ENCODE measurements around the gene SCYGR2. TPM values are rescaled to one million over a fixed set of nuclear protein-coding genes. Genes with fewer than 3 reads are reported as not detected.

SCYGR2 gene
- polyA plus RNA-seq, 4 donors, result not detected

- no peak for DNase-seq
- no peak for FAIRE-seq
- H3K4me1 ChIP-seq (ENCODE audit: control insufficient read depth in 3 of 3, insufficient read depth in 2 of 3, low read depth in 1 of 3, low read length in 2 of 3), result no peaks in the 10 kb centered on the region
- no peaks in the 10 kb centered on the region for H3K36me3 ChIP-seq (ENCODE audit: control insufficient read depth in 3 of 3, insufficient read depth in 2 of 3, low read depth in 1 of 3, low read length in 3 of 3)
- H3K4me3 ChIP-seq (ENCODE audit: low read depth in 1 of 3, low read length in 3 of 3), result no peak overlapping the region
- no peaks in the 10 kb centered on the region for H3K27me3 ChIP-seq (ENCODE audit: control insufficient read depth in 3 of 3, insufficient read depth in 3 of 3, low read length in 3 of 3)
- no peak overlapping the region for H3K27ac ChIP-seq (ENCODE audit: low read depth in 1 of 3, low read length in 2 of 3)
- 19 to 56% (median 30%) methylated on average over 3 of the region's 3 CpGs for WGBS, 3 donors
- H3K9me3 ChIP-seq (ENCODE audit: control insufficient read depth in 2 of 2, insufficient read depth in 1 of 2, low read depth in 1 of 2, low read length in 1 of 2), result no peaks in the 10 kb centered on the region
These were observed 3.7 kb downstream of the SCYGR2 start for GRCh38 chr2:227602358-227602757.

DNA sequence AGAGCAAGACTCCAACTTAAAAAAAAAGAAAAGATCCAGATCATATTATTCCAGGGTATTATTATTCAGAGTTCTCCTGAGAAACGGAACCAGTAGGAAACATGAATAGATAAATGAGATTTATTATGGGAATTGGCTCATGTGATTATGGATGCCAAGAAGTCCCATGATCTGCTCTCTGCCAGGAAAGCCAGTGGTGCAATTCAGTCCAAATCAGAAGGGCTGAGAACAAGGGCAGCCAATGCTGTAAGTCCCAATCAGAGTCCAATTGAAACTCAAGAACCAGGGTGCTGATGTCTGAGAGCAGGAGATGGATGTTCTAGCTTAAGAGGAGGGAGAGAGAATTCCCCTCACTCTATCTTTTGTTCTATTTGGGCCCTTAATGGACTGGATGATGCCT, 7.8 kb downstream of the SCYGR2 start:
- no peak overlapping the region for H3K27ac ChIP-seq (ENCODE audit: low read depth in 1 of 3, low read length in 2 of 3)
- FAIRE-seq, result no peak
- H3K4me3 ChIP-seq (ENCODE audit: low read depth in 1 of 3, low read length in 3 of 3), result no peak overlapping the region
- no peaks in the 10 kb centered on the region for H3K4me1 ChIP-seq (ENCODE audit: control insufficient read depth in 3 of 3, insufficient read depth in 2 of 3, low read depth in 1 of 3, low read length in 2 of 3)
- no peaks in the 10 kb centered on the region for H3K36me3 ChIP-seq (ENCODE audit: control insufficient read depth in 3 of 3, insufficient read depth in 2 of 3, low read depth in 1 of 3, low read length in 3 of 3)
- no peaks in the 10 kb centered on the region for H3K27me3 ChIP-seq (ENCODE audit: control insufficient read depth in 3 of 3, insufficient read depth in 3 of 3, low read length in 3 of 3)
- DNase-seq, result peak in 1 of 2 donors; percentile 28
- 81 to 100% (median 96%) methylated on average over 1 of the region's 1 CpG for WGBS, 3 donors
- H3K9me3 ChIP-seq (ENCODE audit: control insufficient read depth in 2 of 2, insufficient read depth in 1 of 2, low read depth in 1 of 2, low read length in 1 of 2), result no peaks in the 10 kb centered on the region

DNA sequence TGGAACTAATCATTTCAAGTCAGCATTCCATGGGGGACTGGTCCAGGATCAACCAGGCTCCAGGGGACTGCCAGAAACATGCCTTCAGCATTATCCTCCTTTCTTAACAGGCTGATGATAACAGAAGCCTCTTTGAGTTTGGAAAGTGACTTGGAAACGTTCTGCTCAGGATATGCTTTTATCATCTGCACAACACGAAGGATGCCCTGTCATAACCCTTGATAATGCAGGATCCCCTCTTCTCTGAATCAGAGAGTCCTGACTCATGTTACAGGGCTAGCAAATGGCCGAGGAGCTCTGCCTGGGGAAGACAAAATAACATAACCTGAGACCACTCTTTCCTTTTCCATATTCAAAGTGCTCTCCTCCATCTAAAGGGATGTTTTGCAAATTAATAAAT, 9.2 kb downstream of the SCYGR2 start:
- DNase-seq (no peak), FAIRE-seq (no peak)
- Histone ChIP-seq H3K36me3 (ENCODE audit: control insufficient read depth in 3 of 3, insufficient read depth in 2 of 3, low read depth in 1 of 3, low read length in 3 of 3) (no peaks in the 10 kb centered on the region), H3K27me3 (ENCODE audit: control insufficient read depth in 3 of 3, insufficient read depth in 3 of 3, low read length in 3 of 3) (peaks cover 0 to 3% (median 0%) of the 10 kb centered on the region in 3 donors), H3K9me3 (ENCODE audit: control insufficient read depth in 2 of 2, insufficient read depth in 1 of 2, low read depth in 1 of 2, low read length in 1 of 2) (no peaks in the 10 kb centered on the region), H3K27ac (ENCODE audit: low read depth in 1 of 3, low read length in 2 of 3) (no peak overlapping the region), H3K4me1 (ENCODE audit: control insufficient read depth in 3 of 3, insufficient read depth in 2 of 3, low read depth in 1 of 3, low read length in 2 of 3) (no peaks in the 10 kb centered on the region), H3K4me3 (ENCODE audit: low read depth in 1 of 3, low read length in 3 of 3) (no peak overlapping the region)
- 57 to 80% (median 67%) methylated on average over 3 of the region's 3 CpGs for WGBS, 3 donors

GRCh38 chr2:227608561-227609338, 10.1 kb downstream of the SCYGR2 start:
- FAIRE-seq (no peak), DNase-seq (peak in 1 of 2 donors; percentile 32)
- Histone ChIP-seq H3K4me1 (ENCODE audit: control insufficient read depth in 3 of 3, insufficient read depth in 2 of 3, low read depth in 1 of 3, low read length in 2 of 3) (no peaks in the 10 kb centered on the region), H3K9me3 (ENCODE audit: control insufficient read depth in 2 of 2, insufficient read depth in 1 of 2, low read depth in 1 of 2, low read length in 1 of 2) (no peaks in the 10 kb centered on the region), H3K36me3 (ENCODE audit: control insufficient read depth in 3 of 3, insufficient read depth in 2 of 3, low read depth in 1 of 3, low read length in 3 of 3) (no peaks in the 10 kb centered on the region), H3K27me3 (ENCODE audit: control insufficient read depth in 3 of 3, insufficient read depth in 3 of 3, low read length in 3 of 3) (peaks cover 0 to 3% (median 0%) of the 10 kb centered on the region in 3 donors), H3K27ac (ENCODE audit: low read depth in 1 of 3, low read length in 2 of 3) (no peak overlapping the region), H3K4me3 (ENCODE audit: low read depth in 1 of 3, low read length in 3 of 3) (no peak overlapping the region)
- WGBS, 3 donors, result 61 to 79% (median 71%) methylated on average over 10 to 16 of the region's 16 CpGs

GRCh38 chr2:227610123-227610522, 11.4 kb downstream of the SCYGR2 start:
- Histone ChIP-seq H3K27me3 (ENCODE audit: control insufficient read depth in 3 of 3, insufficient read depth in 3 of 3, low read length in 3 of 3) (peaks cover 0 to 3% (median 0%) of the 10 kb centered on the region in 3 donors), H3K36me3 (ENCODE audit: control insufficient read depth in 3 of 3, insufficient read depth in 2 of 3, low read depth in 1 of 3, low read length in 3 of 3) (no peaks in the 10 kb centered on the region), H3K4me3 (ENCODE audit: low read depth in 1 of 3, low read length in 3 of 3) (no peak overlapping the region), H3K4me1 (ENCODE audit: control insufficient read depth in 3 of 3, insufficient read depth in 2 of 3, low read depth in 1 of 3, low read length in 2 of 3) (no peaks in the 10 kb centered on the region), H3K27ac (ENCODE audit: low read depth in 1 of 3, low read length in 2 of 3) (no peak overlapping the region), H3K9me3 (ENCODE audit: control insufficient read depth in 2 of 2, insufficient read depth in 1 of 2, low read depth in 1 of 2, low read length in 1 of 2) (no peaks in the 10 kb centered on the region)
- FAIRE-seq (no peak), DNase-seq (no peak)
- WGBS, 3 donors, result 47 to 69% (median 58%) methylated on average over 2 of the region's 2 CpGs

DNA sequence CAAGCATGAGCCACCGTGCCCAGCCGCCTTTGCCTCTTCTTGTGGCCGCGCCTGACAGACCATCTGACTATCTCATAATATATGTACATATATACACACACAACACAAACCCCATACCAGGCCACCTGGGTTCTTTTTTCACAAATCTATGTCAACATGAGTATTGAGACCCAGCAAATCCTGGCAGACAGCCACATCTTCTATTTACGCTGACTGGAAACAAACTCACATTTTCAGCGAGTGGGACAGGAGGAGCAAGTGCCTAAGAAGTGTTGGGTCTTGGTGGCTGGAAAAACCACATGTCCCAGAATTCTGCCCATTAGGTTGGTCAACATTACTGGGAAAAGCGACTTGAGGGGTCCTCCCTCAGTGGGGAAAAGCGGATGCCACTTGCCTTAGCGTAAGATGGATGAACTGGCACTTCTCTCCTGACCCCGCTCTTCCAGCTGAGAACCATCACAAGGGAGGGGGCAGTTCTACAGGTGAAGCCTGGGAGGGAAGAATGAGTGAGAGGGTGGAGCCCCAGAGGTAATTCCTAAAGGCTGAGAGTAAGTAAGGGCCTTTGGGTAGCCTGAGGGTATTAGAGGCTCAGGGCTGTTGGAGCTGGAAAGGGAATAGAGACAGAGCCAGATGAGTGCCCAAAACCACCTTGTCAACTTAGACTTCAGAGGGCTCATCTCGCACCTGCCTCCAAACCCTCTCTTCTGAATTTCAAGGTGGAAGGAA, 14.0 kb downstream of the SCYGR2 start:
- Histone ChIP-seq H3K4me1 (ENCODE audit: control insufficient read depth in 3 of 3, insufficient read depth in 2 of 3, low read depth in 1 of 3, low read length in 2 of 3) (no peaks in the 10 kb centered on the region), H3K4me3 (ENCODE audit: low read depth in 1 of 3, low read length in 3 of 3) (no peak overlapping the region), H3K27me3 (ENCODE audit: control insufficient read depth in 3 of 3, insufficient read depth in 3 of 3, low read length in 3 of 3) (peaks cover 0 to 3% (median 0%) of the 10 kb centered on the region in 3 donors), H3K9me3 (ENCODE audit: control insufficient read depth in 2 of 2, insufficient read depth in 1 of 2, low read depth in 1 of 2, low read length in 1 of 2) (no peaks in the 10 kb centered on the region), H3K27ac (ENCODE audit: low read depth in 1 of 3, low read length in 2 of 3) (no peak overlapping the region), H3K36me3 (ENCODE audit: control insufficient read depth in 3 of 3, insufficient read depth in 2 of 3, low read depth in 1 of 3, low read length in 3 of 3) (no peaks in the 10 kb centered on the region)
- 81 to 87% (median 87%) methylated on average over 11 of the region's 11 CpGs for WGBS, 3 donors
- FAIRE-seq, result no peak
- DNase-seq, result no peak

DNA sequence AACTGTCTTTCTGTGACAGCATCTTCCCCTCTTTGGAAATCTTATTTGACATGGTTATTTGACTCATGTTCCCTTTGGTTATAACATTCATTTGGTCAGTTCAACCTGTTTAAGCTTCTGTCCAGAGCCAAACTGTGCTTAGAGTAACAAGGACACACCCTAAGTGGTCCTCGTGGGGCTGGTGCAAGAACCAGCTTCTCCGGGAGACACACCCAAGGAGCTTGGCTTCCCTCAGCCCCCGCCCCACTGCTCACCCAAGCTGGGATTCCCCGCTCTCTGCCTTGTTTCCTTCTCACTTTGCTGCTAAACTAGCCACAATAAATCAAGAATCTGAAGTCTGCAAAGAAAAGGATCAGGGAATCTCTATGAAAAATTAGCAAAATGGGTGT, 14.6 kb downstream of the SCYGR2 start:
- H3K27ac ChIP-seq (ENCODE audit: low read depth in 1 of 3, low read length in 2 of 3), result no peak overlapping the region
- H3K36me3 ChIP-seq (ENCODE audit: control insufficient read depth in 3 of 3, insufficient read depth in 2 of 3, low read depth in 1 of 3, low read length in 3 of 3), result no peaks in the 10 kb centered on the region
- no peaks in the 10 kb centered on the region for H3K4me1 ChIP-seq (ENCODE audit: control insufficient read depth in 3 of 3, insufficient read depth in 2 of 3, low read depth in 1 of 3, low read length in 2 of 3)
- H3K9me3 ChIP-seq (ENCODE audit: control insufficient read depth in 2 of 2, insufficient read depth in 1 of 2, low read depth in 1 of 2, low read length in 1 of 2), result no peaks in the 10 kb centered on the region
- DNase-seq (no peak), FAIRE-seq (no peak)
- peaks cover 0 to 3% (median 0%) of the 10 kb centered on the region in 3 donors for H3K27me3 ChIP-seq (ENCODE audit: control insufficient read depth in 3 of 3, insufficient read depth in 3 of 3, low read length in 3 of 3)
- no peak overlapping the region for H3K4me3 ChIP-seq (ENCODE audit: low read depth in 1 of 3, low read length in 3 of 3)
- WGBS, 3 donors, result 61 to 63% (median 62%) methylated on average over 4 of the region's 4 CpGs

DNA sequence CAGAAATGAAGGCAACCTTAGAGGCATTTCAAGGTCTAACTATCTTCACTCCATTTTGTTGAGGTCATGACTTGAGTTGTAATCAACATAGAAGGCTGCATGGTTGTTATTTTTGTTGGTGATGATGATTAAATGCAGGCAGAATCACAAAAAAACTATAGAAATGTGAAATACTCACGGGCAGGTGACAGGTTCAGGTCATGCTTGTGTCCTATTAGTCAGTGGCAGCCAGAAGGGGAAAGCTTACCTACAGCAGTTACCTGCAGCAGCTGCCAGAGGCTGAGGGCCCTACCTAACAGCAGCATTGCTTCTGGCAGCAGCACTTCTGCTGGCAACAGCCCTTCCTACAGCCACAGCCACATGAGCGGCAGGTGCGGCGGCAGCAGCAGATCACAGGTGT, 15.6 kb downstream of the SCYGR2 start:
- WGBS, 3 donors, result 61 to 87% (median 76%) methylated on average over 1 to 4 of the region's 4 CpGs
- Histone ChIP-seq H3K9me3 (ENCODE audit: control insufficient read depth in 2 of 2, insufficient read depth in 1 of 2, low read depth in 1 of 2, low read length in 1 of 2) (no peaks in the 10 kb centered on the region), H3K27ac (ENCODE audit: low read depth in 1 of 3, low read length in 2 of 3) (no peak overlapping the region), H3K27me3 (ENCODE audit: control insufficient read depth in 3 of 3, insufficient read depth in 3 of 3, low read length in 3 of 3) (peaks cover 0 to 3% (median 0%) of the 10 kb centered on the region in 3 donors), H3K4me3 (ENCODE audit: low read depth in 1 of 3, low read length in 3 of 3) (no peak overlapping the region), H3K36me3 (ENCODE audit: control insufficient read depth in 3 of 3, insufficient read depth in 2 of 3, low read depth in 1 of 3, low read length in 3 of 3) (no peaks in the 10 kb centered on the region), H3K4me1 (ENCODE audit: control insufficient read depth in 3 of 3, insufficient read depth in 2 of 3, low read depth in 1 of 3, low read length in 2 of 3) (no peaks in the 10 kb centered on the region)
- DNase-seq, result no peak
- no peak for FAIRE-seq

Measured in small intestine (tissue), 7 donors.